IMR-90 (cell line): Measurements from ENCODE around the gene CAPN3. TPM values are rescaled to one million over a fixed set of nuclear protein-coding genes. Genes with fewer than 3 reads are reported as not detected.

Experiments used
- ATAC-seq: fragments of 200-7000 bp; cut with Tn5 transposase; 2 replicates; pipeline ENCODE4 v1.9.1; 2020; ENCODE audit warnings: low read depth, mild to moderate bottlenecking, moderate library complexity
- BruUV-seq: library from RNA; stranded (reverse); fragments of 400-500 nt; replicated peaks from 2 replicates; lab custom pipeline; 2021; lab: Mats Ljungman, UMichigan
- CTCF ChIA-PET: fragments of 300-600 bp; formaldehyde crosslinking; extraction: SDS; loops from one replicate; lab custom pipeline; 2021; ENCODE audit warnings: antibody characterized with exemption; lab: Yijun Ruan, JAX
- POLR2A ChIA-PET: fragments of 300-600 bp; sonication (Branson Sonifier 250); formaldehyde crosslinking; loops from one replicate; lab custom pipeline; 2022; ENCODE audit warnings: antibody characterized with exemption; ENCODE audit not compliant: unreplicated experiment; lab: Charles Lee
- DNase-seq: peaks from one replicate; pipeline ENCODE4 v3.0.0; 2013
- H2AFZ ChIP-seq: replicated peaks from 2 replicates; pipeline ENCODE3; 2013; ENCODE audit warnings: low read length, mild to moderate bottlenecking; ENCODE audit not compliant: poor library complexity
- H2AK5ac ChIP-seq: 2 replicates; pipeline ENCODE4 v1.6.1; 2013; ENCODE audit warnings: low read depth, low read length, inconsistent platforms
- H2AK9ac ChIP-seq: replicated peaks from 2 replicates; pipeline ENCODE3; 2013; ENCODE audit warnings: mild to moderate bottlenecking, low read depth, low read length, moderate library complexity; ENCODE audit not compliant: poor library complexity
- H2BK120ac ChIP-seq: 2 replicates; pipeline ENCODE4 v1.6.1; 2013; ENCODE audit warnings: low read depth, low read length, inconsistent platforms
- H2BK15ac ChIP-seq: 3 replicates; pipeline ENCODE4 v1.6.1; 2013; ENCODE audit warnings: low read depth, low read length, inconsistent platforms
- H2BK20ac ChIP-seq: 2 replicates; pipeline ENCODE4 v1.6.1; 2013; ENCODE audit warnings: low read depth, mild to moderate bottlenecking, inconsistent platforms, low read length, moderate library complexity
- H2BK5ac ChIP-seq: 2 replicates; pipeline ENCODE4 v1.6.1; 2013; ENCODE audit warnings: mild to moderate bottlenecking, low read depth, low read length, inconsistent platforms; ENCODE audit not compliant: poor library complexity, severe bottlenecking
- H3K14ac ChIP-seq: replicated peaks from 2 replicates; pipeline ENCODE4 v1.6.1; 2013; ENCODE audit warnings: low read depth, low read length, inconsistent platforms
- H3K18ac ChIP-seq: 2 replicates; pipeline ENCODE4 v1.6.1; 2013; ENCODE audit warnings: low read depth, low read length, control low read depth
- H3K23ac ChIP-seq: 2 replicates; pipeline ENCODE4 v1.6.1; 2013; ENCODE audit warnings: low read depth, low read length, inconsistent platforms
- H3K27ac ChIP-seq: 2 replicates; pipeline ENCODE4 v1.5.1; 2013; ENCODE audit warnings: mild to moderate bottlenecking, control low read depth, low read length; ENCODE audit not compliant: insufficient read depth
- H3K27me3 ChIP-seq: 2 replicates; pipeline ENCODE4 v1.6.1; 2013; ENCODE audit warnings: low read length; ENCODE audit not compliant: control insufficient read depth, insufficient read depth
- H3K36me3 ChIP-seq: 2 replicates; pipeline ENCODE4 v1.6.1; 2013; ENCODE audit warnings: low read length, mixed read lengths; ENCODE audit not compliant: control insufficient read depth, insufficient read depth
- H3K4ac ChIP-seq: 2 replicates; pipeline ENCODE4 v1.6.1; 2013; ENCODE audit warnings: low read depth, low read length, inconsistent platforms
- H3K4me1 ChIP-seq: 2 replicates; pipeline ENCODE4 v1.6.1; 2013; ENCODE audit warnings: low read length, mixed read lengths; ENCODE audit not compliant: control insufficient read depth, insufficient read depth
- H3K4me2 ChIP-seq: 2 replicates; pipeline ENCODE4 v1.6.1; 2013; ENCODE audit warnings: low read depth, mild to moderate bottlenecking, control low read depth, low read length, moderate library complexity
- H3K4me3 ChIP-seq: 2 replicates; pipeline ENCODE4 v1.5.1; 2013; ENCODE audit warnings: low read depth, mild to moderate bottlenecking, control low read depth, low read length, moderate library complexity; ENCODE audit not compliant: insufficient read depth
- H3K56ac ChIP-seq: 2 replicates; pipeline ENCODE4 v1.6.1; 2013; ENCODE audit warnings: low read length, inconsistent platforms; ENCODE audit not compliant: insufficient read depth; ENCODE audit errors: extremely low read depth
- H3K79me1 ChIP-seq, 2 experiments: 2 replicates each; pipeline ENCODE4 v1.6.1; 2013; ENCODE audit warnings: low read length in 2 of 2, inconsistent platforms in 1 of 2, low read depth in 1 of 2
- H3K9ac ChIP-seq: 2 replicates; pipeline ENCODE4 v1.6.1; 2013; ENCODE audit warnings: low read depth, low read length, control low read depth
- H3K9me1 ChIP-seq: 2 replicates; pipeline ENCODE4 v1.6.1; 2013; ENCODE audit warnings: low read length, inconsistent platforms; ENCODE audit not compliant: insufficient read depth
- H3K9me3 ChIP-seq: 2 replicates; pipeline ENCODE4 v1.6.1; 2013; ENCODE audit warnings: low read length; ENCODE audit not compliant: control insufficient read depth, insufficient read depth
- H4K20me1 ChIP-seq: 2 replicates; pipeline ENCODE4 v1.6.1; 2013; ENCODE audit warnings: low read length, inconsistent platforms; ENCODE audit not compliant: insufficient read depth
- H4K5ac ChIP-seq: 2 replicates; pipeline ENCODE4 v1.6.1; 2013; ENCODE audit warnings: mild to moderate bottlenecking, low read depth, low read length, control low read depth
- H4K8ac ChIP-seq, 2 experiments: 2 replicates each; pipeline ENCODE4 v1.6.1; 2013; ENCODE audit warnings: low read depth in 2 of 2, low read length in 2 of 2, control low read depth in 1 of 2, inconsistent platforms in 1 of 2
- H4K91ac ChIP-seq: 2 replicates; pipeline ENCODE4 v1.6.1; 2013; ENCODE audit warnings: low read depth, low read length, inconsistent platforms; ENCODE audit not compliant: insufficient read depth
- BHLHE40 ChIP-seq: fragments of 150-350 bp; IDR thresholded peaks from 2 replicates; pipeline ENCODE4 v1.6.1; 2016; ENCODE audit warnings: mild to moderate bottlenecking, low read depth, low read length
- CEBPB ChIP-seq: IDR thresholded peaks from 2 replicates; pipeline ENCODE4 v1.6.1; 2012; ENCODE audit warnings: low read depth, low read length, improper control_type of control experiment
- CHD1 ChIP-seq: IDR thresholded peaks from 2 replicates; pipeline ENCODE4 v1.6.1; 2012; ENCODE audit warnings: low read depth, low read length, improper control_type of control experiment
- CTCF ChIP-seq: conservative IDR thresholded peaks from 2 replicates; pipeline ENCODE4 v1.5.1; 2012; ENCODE audit warnings: mild to moderate bottlenecking, low read depth, low read length, improper control_type of control experiment
- ELK1 ChIP-seq: fragments of 150-350 bp; IDR thresholded peaks from 2 replicates; pipeline ENCODE4 v1.6.1; 2016; ENCODE audit warnings: low read depth, mild to moderate bottlenecking, low read length, moderate library complexity, borderline replicate concordance
- FOS ChIP-seq: fragments of 150-350 bp; IDR thresholded peaks from 2 replicates; pipeline ENCODE4 v1.6.1; 2016; ENCODE audit warnings: low read depth, low read length
- MAZ ChIP-seq: IDR thresholded peaks from 2 replicates; pipeline ENCODE4 v1.6.1; 2012; ENCODE audit warnings: low read depth, mild to moderate bottlenecking, low read length, improper control_type of control experiment, moderate library complexity, borderline replicate concordance
- MXI1 ChIP-seq: IDR thresholded peaks from 2 replicates; pipeline ENCODE4 v1.6.1; 2012; ENCODE audit warnings: low read depth, mild to moderate bottlenecking, low read length, moderate library complexity, borderline replicate concordance
- NFE2L2 ChIP-seq: fragments of 150-350 bp; IDR thresholded peaks from 2 replicates; pipeline ENCODE4 v1.6.1; 2016; ENCODE audit warnings: low read depth, mild to moderate bottlenecking, low read length
- RAD21 ChIP-seq: IDR thresholded peaks from 2 replicates; pipeline ENCODE4 v1.6.1; 2012; ENCODE audit warnings: low read length, improper control_type of control experiment
- RCOR1 ChIP-seq: IDR thresholded peaks from 2 replicates; pipeline ENCODE4 v1.6.1; 2012; ENCODE audit warnings: mild to moderate bottlenecking, low read length, improper control_type of control experiment; ENCODE audit not compliant: insufficient replicate concordance
- RFX5 ChIP-seq: IDR thresholded peaks from 2 replicates; pipeline ENCODE4 v1.8.0; 2012; ENCODE audit warnings: low read depth, mild to moderate bottlenecking, low read length, moderate library complexity
- WGBS, 2 experiments: methylation state at CpG; one replicate each; pipeline versions ENCODE4 v1.1.5 to v1.1.7; 2013; ENCODE audit warnings: missing lambda C conversion rate in 2 of 2; ENCODE audit not compliant: insufficient read length in 1 of 2; ENCODE audit errors: extremely low coverage in 2 of 2; 5-methylcytosine and 5-hydroxymethylcytosine counted together
- dilution Hi-C: fragments of 300-500 bp; cut with HindIII; formaldehyde crosslinking; loops from one replicate; pipeline ENCODE4 v1.14.3; 2018; ENCODE audit warnings: low sequenced_read_pairs; ENCODE audit not compliant: unreplicated experiment
- in situ Hi-C: fragments of 300-500 bp; cut with MboI; formaldehyde crosslinking; loops from 3 replicates; pipeline ENCODE4 v1.14.3; 2019; ENCODE audit warnings: low sequenced_read_pairs, inconsistent platforms, mixed read lengths
- intact Hi-C: fragments of 100-400 bp; cut with micrococcal nuclease; formaldehyde crosslinking; loops from 2 replicates; pipeline ENCODE4 v1.10.0; 2022
- polyA plus RNA-seq, 3 experiments: library from polyadenylated mRNA; depleted of rRNA; stranded (reverse); fragments of >200 nt; gene quantifications; 2 replicates each; pipeline ENCODE4 v1.2.3, GENCODE V29; 2012; ENCODE audit warnings: low replicate concordance in 1 of 3
- total RNA-seq: library from RNA; depleted of rRNA; stranded (reverse); fragments of >200 nt; gene quantifications from 2 replicates; pipeline ENCODE4 v1.2.3, GENCODE V29; 2012

CAPN3 gene
- total and polyA plus RNA-seq, 2 of the 4 experiments (the other 2 are of a cell fraction): 1.1 to 1.4 TPM

- H3K18ac ChIP-seq: no peak overlapping the region
- ChIA-PET CTCF (no interaction called here), POLR2A (no interaction called here)
- 0 out of 2 replicates have a peak, but pooled peaks cover 8% of the 10 kb centered on the region for H3K9me1 ChIP-seq
- dilution Hi-C loops: no loop called here
- no peak for TF ChIP-seq ELK1
- no peak for TF ChIP-seq MXI1
- no peak for TF ChIP-seq MAZ
- no peak for TF ChIP-seq BHLHE40
- TF ChIP-seq FOS: no peak
- no peak for TF ChIP-seq RFX5
- TF ChIP-seq CTCF: no peak
- no peak for TF ChIP-seq RCOR1
- no peak for TF ChIP-seq RAD21
- TF ChIP-seq CEBPB: no peak
- no peak for TF ChIP-seq CHD1
- TF ChIP-seq NFE2L2: no peak
- peak overlapping the region; percentile 81 for H2AK9ac ChIP-seq
- H3K27me3 ChIP-seq: no peaks in the 10 kb centered on the region
- no peak overlapping the region for H3K27ac ChIP-seq
- peak overlapping the region; percentile 14 for H2BK5ac ChIP-seq
- no peak overlapping the region for H3K23ac ChIP-seq
- H2AFZ ChIP-seq: no peak overlapping the region
- peaks cover 7% of the 10 kb centered on the region; the same call in 1 of the 2 replicates for H3K9me3 ChIP-seq
- H3K4me3 ChIP-seq: no peak overlapping the region
- BruUV-seq: no TSS peak
- H2BK20ac ChIP-seq: peak overlapping the region; percentile 62; the same call in 1 of the 2 replicates
- peak overlapping the region; percentile 20; the same call in 1 of the 2 replicates for H3K4ac ChIP-seq
- H3K4me2 ChIP-seq: peak overlapping the region; percentile 12; the same call in 1 of the 2 replicates
- no peaks in the 10 kb centered on the region for H4K20me1 ChIP-seq
- WGBS, 2 experiments: no CpG with 5 or more reads among the region's 3 CpGs
- ATAC-seq (no peak), DNase-seq (peak; percentile 11)
- H3K79me1 ChIP-seq: no peaks in the 10 kb centered on the region
- no peaks in the 10 kb centered on the region for H3K4me1 ChIP-seq
- H2BK15ac ChIP-seq: peak overlapping the region; percentile 0; the same call in 1 of the 3 replicates
- H4K91ac ChIP-seq: no peak overlapping the region
- H3K56ac ChIP-seq: 0 out of 2 replicates have a peak overlapping the region, but pooled peaks have one; percentile 3
- H4K8ac ChIP-seq: peak overlapping the region in 1 of 2 experiments; percentile 12; a peak in 2 of 4 replicates
- H2BK120ac ChIP-seq: peak overlapping the region; percentile 19; the same call in 1 of the 2 replicates
- H3K36me3 ChIP-seq: no peaks in the 10 kb centered on the region
- intact Hi-C loops: no loop called here
- no peak overlapping the region; the same call in 1 of the 2 replicates for H2AK5ac ChIP-seq
- no peak overlapping the region for H3K9ac ChIP-seq
- in situ Hi-C loops: no loop called here
- no peak overlapping the region for H4K5ac ChIP-seq
- peak overlapping the region; percentile 68; the same call in 1 of the 2 replicates for H3K14ac ChIP-seq
These were observed 28.1 kb upstream of the CAPN3 start for GRCh38 chr15:42331235-42331634.
